Spleen (tissue), 11 donors: Measurements from ENCODE around the gene BROX. TPM values are rescaled to one million over a fixed set of nuclear protein-coding genes. Genes with fewer than 3 reads are reported as not detected.

ENCODE experiments used
- DNase-seq: peaks from one replicate; pipeline ENCODE4 v3.0.0-alpha.2; 2020
- H3K27ac ChIP-seq, 8 donors: fragments of 200-600 bp; sonication (generic) in 7 of 8; 1 replicate in 4 of 8; 2 replicates in 4 of 8; pipeline versions ENCODE4 v1.5.0 to v1.8.0; 2016 to 2021; ENCODE audit warnings: inconsistent platforms in 4 of 8, mild to moderate bottlenecking in 4 of 8, moderate library complexity in 1 of 8
- H3K27me3 ChIP-seq, 7 donors: fragments of 200-600 bp; sonication (generic) in 6 of 7; replicated peaks in 1 of 7; 1 replicate in 4 of 7; 2 replicates in 3 of 7; pipeline versions ENCODE4 v1.5.0 to v1.8.0; 2016 to 2021; ENCODE audit warnings: inconsistent platforms in 3 of 7, mild to moderate bottlenecking in 1 of 7
- H3K36me3 ChIP-seq, 6 donors: fragments of 200-600 bp; sonication (generic) in 5 of 6; 1 replicate in 4 of 6; 2 replicates in 2 of 6; pipeline versions ENCODE4 v1.5.0 to v1.8.0; 2016 to 2021; ENCODE audit warnings: inconsistent platforms in 2 of 6
- H3K4me1 ChIP-seq, 6 donors: fragments of 200-600 bp; sonication (generic) in 5 of 6; 1 replicate in 3 of 6; 2 replicates in 3 of 6; pipeline versions ENCODE4 v1.5.0 to v1.8.0; 2016 to 2021; ENCODE audit warnings: inconsistent platforms in 3 of 6
- H3K4me3 ChIP-seq, 8 donors: fragments of 200-600 bp; sonication (generic) in 7 of 8; 1 replicate in 4 of 8; 2 replicates in 4 of 8; pipeline versions ENCODE4 v1.5.0 to v1.8.0; 2016 to 2021; ENCODE audit warnings: inconsistent platforms in 4 of 8, mild to moderate bottlenecking in 4 of 8, moderate library complexity in 2 of 8
- H3K9me3 ChIP-seq, 8 donors: fragments of 200-600 bp; sonication (generic) in 7 of 8; 1 replicate in 4 of 8; 2 replicates in 4 of 8; pipeline versions ENCODE4 v1.5.0 to v1.8.0; 2016 to 2021; ENCODE audit warnings: inconsistent platforms in 4 of 8
- POLR2A ChIP-seq, 3 donors: fragments of 450-650 bp; IDR thresholded peaks; one replicate each; pipeline ENCODE4 v1.5.1; 2017; ENCODE audit warnings: antibody characterized with exemption in 3 of 3, mild to moderate bottlenecking in 1 of 3
- POLR2AphosphoS5 ChIP-seq, 3 donors: sonication (generic); formaldehyde crosslinking; IDR thresholded peaks; one replicate each; pipeline ENCODE4 v1.5.1; 2017; ENCODE audit warnings: antibody characterized with exemption in 3 of 3
- WGBS, 5 donors: extraction: QIAGEN DNeasy Blood & Tissue Kit in 3 of 5; methylation state at CpG; one replicate each; pipeline versions ENCODE4 v1.1.5 to v1.1.7; 2013 to 2018; 5-methylcytosine and 5-hydroxymethylcytosine counted together
- intact Hi-C: fragments of 100-400 bp; cut with DNase I; formaldehyde crosslinking; loops from one replicate; pipeline ENCODE4 v1.15.0; 2023; ENCODE audit warnings: low total_unique reads
- polyA plus RNA-seq, 3 donors: library from polyadenylated mRNA; stranded (reverse); fragments of 200-250 nt; gene quantifications; one replicate each; pipeline ENCODE4 v1.2.1, GENCODE V29; 2013
- total RNA-seq, 7 donors: library from RNA; depleted of rRNA in 3 of 7; stranded (reverse); fragments of >200 nt in 3 of 7; fragmentation: NEBNext Ultra II Directional in 4 of 7; extraction: Animal tissue kit (Norgen Biotek cat#: 25700) in 4 of 7; gene quantifications; one replicate each; pipeline versions ENCODE4 v1.1.0 to v1.2.1, GENCODE V29; 2016 to 2021
- TF ChIP-seq, protein P1 (sequence below), 11 experiments: fragments of 200-600 bp in 7 of 11; fragments of 450-650 bp in 4 of 11; sonication (generic) in 4 of 11; IDR thresholded peaks in 8 of 11; conservative IDR thresholded peaks in 3 of 11; 1 replicate in 7 of 11; 2 replicates in 4 of 11; pipeline versions ENCODE4 v1.4.0 to v1.8.0; 2016 to 2021; ENCODE audit warnings: antibody characterized with exemption in 11 of 11, inconsistent platforms in 4 of 11, mild to moderate bottlenecking in 1 of 11
- donor health status: healthy with polysubstance abuse.
- donor health status: DM: no; HTN: no; CAD: no; lungs with moderate emphysema.
- donor health status: DM: no; HTN: no; CAD: no.
- donor health status: Bipolar disorder and iron deficiency.
- donor health status: healthy.
- donor health status: DM: no; HTN: no; CAD: no.
- donor health status: DM: yes; HTN: yes; CAD: no.

The BROX gene
- total and polyA plus RNA-seq, 10 donors = 18.5 to 76.6 (median 47.6) TPM

DNA sequence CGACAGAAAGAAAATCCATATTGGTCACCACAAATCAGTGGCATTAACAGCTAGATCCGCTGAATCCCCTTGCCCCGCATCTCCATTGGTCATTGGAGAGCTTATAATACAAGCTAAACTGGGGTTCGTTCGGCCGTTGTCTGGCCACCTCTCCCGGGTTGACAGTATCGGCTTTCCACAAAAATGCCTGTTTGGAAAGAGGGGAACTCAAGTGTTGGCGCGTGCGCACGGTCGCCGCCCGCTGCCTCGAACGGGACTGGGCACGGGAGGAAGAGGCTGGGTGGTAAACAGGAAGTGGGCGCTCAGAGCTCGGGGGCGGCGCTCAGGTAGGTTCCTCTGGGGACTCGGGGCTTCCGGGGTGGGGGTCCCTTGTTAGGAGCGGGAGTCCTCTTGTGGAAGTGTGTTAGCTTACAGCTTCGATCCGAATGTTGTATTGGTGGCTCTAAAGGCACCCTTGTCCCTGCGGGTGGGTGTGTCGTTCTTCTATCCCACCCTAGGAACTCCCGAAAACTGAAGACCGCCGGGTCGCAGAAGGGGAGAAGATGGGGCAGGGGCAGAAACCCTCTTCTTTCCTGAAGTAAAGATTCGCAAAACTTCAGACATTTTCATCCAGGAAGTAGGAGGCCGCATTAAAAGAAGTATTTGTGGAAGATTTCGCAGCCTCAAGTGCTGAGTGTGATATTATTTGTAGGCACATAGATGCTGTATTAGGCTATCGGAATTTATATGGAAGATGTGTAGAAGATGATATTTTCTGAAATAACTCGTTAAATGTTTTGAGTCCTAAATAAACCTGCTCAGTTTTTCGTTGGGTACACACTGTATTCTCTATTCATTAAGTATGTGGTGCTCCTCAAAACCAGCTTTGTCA, 962 bp downstream of the BROX start:
- TF ChIP-seq POLR2AphosphoS5 (IDR thresholded peaks at IDR 0.05) (peak; percentile 97), POLR2A (IDR thresholded peaks at IDR 0.05) (peak in 1 of 3 donors; percentile 25)
- TF ChIP-seq, protein P1, sequence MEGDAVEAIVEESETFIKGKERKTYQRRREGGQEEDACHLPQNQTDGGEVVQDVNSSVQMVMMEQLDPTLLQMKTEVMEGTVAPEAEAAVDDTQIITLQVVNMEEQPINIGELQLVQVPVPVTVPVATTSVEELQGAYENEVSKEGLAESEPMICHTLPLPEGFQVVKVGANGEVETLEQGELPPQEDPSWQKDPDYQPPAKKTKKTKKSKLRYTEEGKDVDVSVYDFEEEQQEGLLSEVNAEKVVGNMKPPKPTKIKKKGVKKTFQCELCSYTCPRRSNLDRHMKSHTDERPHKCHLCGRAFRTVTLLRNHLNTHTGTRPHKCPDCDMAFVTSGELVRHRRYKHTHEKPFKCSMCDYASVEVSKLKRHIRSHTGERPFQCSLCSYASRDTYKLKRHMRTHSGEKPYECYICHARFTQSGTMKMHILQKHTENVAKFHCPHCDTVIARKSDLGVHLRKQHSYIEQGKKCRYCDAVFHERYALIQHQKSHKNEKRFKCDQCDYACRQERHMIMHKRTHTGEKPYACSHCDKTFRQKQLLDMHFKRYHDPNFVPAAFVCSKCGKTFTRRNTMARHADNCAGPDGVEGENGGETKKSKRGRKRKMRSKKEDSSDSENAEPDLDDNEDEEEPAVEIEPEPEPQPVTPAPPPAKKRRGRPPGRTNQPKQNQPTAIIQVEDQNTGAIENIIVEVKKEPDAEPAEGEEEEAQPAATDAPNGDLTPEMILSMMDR (IDR thresholded peaks at IDR 0.05 in 8 of 11, conservative IDR thresholded peaks at IDR 0.05 in 3 of 11) = no peak
- DNase-seq = peak; percentile 99
- Histone ChIP-seq H3K4me3 (peak overlapping the region; percentile 85 to 98 (median 94)), H3K36me3 (peaks cover 0 to 53% (median 26%) of the 10 kb centered on the region in 6 donors), H3K27ac (peak overlapping the region; percentile 92 to 99 (median 98)), H3K27me3 (no peaks in the 10 kb centered on the region), H3K9me3 (no peaks in the 10 kb centered on the region), H3K4me1 (peaks cover 23 to 80% (median 54%) of the 10 kb centered on the region in 6 donors)
- WGBS, 5 donors = 0 to 1% (median 0%) methylated on average over 32 to 39 of the region's 39 CpGs
- intact Hi-C loops = no loop called here

DNA sequence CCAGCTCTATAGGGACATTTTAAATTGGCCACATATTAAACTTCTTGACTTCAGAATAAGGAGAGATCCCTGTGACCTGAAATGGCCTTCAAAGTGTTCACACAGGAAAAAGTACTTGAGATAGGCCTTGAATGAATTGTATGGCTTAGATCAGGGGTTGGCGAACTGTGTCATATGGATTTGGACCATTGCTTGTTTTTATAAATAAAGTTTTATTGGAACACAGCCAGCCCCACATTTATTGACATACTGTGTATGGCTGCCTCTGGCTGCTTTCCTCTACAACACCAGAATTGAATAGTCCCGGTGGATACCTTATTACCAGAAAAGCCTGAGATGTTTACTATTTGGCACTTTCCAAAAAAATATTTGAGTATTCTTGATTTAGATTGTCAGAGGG, 4.0 kb downstream of the BROX start:
- DNase-seq = no peak
- 83 to 96% (median 88%) methylated on average over 2 of the region's 2 CpGs for WGBS, 5 donors
- peaks cover 2 to 70% (median 53%) of the 10 kb centered on the region in 6 donors for H3K36me3 ChIP-seq
- H3K9me3 ChIP-seq = no peaks in the 10 kb centered on the region
- H3K4me3 ChIP-seq = no peak overlapping the region
- intact Hi-C loops = no loop called here
- H3K4me1 ChIP-seq = peaks cover 10 to 74% (median 33%) of the 10 kb centered on the region in 6 donors
- H3K27ac ChIP-seq = peak overlapping the region in 1 of 8 donors; percentile 20
- no peak for TF ChIP-seq POLR2AphosphoS5 (IDR thresholded peaks at IDR 0.05)
- H3K27me3 ChIP-seq = no peaks in the 10 kb centered on the region

DNA sequence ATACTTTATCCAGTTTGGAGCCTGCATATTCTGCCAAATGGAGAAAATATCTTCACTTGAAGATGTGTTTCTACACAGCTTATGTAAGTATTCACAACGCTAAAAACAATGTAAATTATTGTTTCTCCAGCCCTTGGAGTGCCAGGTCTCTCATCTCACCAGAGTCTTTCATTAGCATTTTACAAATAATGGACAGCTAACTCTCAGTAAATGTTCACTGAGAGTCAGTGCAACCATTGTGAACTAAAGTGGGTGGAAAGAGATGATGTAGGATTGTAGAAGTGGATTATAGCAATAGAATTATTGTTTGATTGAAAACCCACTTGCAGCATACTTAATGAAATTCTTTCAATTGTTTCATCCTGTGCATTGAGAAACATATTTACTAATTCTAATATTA, 16.4 kb downstream of the BROX start:
- no peak for DNase-seq
- TF ChIP-seq POLR2A (IDR thresholded peaks at IDR 0.05) (no peak), POLR2AphosphoS5 (IDR thresholded peaks at IDR 0.05) (no peak)
- TF ChIP-seq, protein P1 (IDR thresholded peaks at IDR 0.05 in 8 of 11, conservative IDR thresholded peaks at IDR 0.05 in 3 of 11) = no peak
- intact Hi-C loops = loop anchor here (10.0 kb wide), 1 partner anchor 64 kb away; no protein-coding TSS in a partner anchor
- Histone ChIP-seq H3K27me3 (no peaks in the 10 kb centered on the region), H3K27ac (peak overlapping the region in 1 of 8 donors; percentile 89), H3K4me3 (no peak overlapping the region), H3K36me3 (peaks cover 2 to 100% (median 97%) of the 10 kb centered on the region in 6 donors), H3K9me3 (no peaks in the 10 kb centered on the region), H3K4me1 (peaks cover 0 to 45% (median 19%) of the 10 kb centered on the region in 6 donors)
- 92 to 100% (median 98%) methylated on average over 1 of the region's 1 CpG for WGBS, 5 donors

DNA sequence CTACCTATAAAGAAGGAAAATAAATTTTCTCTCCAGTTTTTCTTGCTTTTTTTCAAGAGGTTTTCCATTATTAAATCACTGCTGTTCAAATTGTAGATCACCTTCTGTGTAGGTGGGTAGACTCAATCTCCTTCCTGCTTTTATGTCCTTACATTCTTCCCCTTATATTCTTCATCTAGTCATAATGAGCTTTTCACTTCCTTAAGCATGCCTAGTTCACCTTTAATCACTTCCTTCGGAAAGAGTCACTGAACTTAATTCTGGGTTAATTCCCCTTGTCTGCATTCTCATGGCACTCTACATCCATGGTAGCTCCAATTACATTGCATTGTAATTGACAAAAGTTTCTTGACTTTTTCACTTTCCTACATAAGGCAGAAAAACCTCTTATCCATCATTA, 18.5 kb downstream of the BROX start:
- H3K4me1 ChIP-seq = peaks cover 0 to 66% (median 21%) of the 10 kb centered on the region in 6 donors
- H3K36me3 ChIP-seq = peaks cover 2 to 100% (median 93%) of the 10 kb centered on the region in 6 donors
- TF ChIP-seq POLR2A (IDR thresholded peaks at IDR 0.05) = no peak
- TF ChIP-seq, protein P1 (IDR thresholded peaks at IDR 0.05 in 8 of 11, conservative IDR thresholded peaks at IDR 0.05 in 3 of 11) = no peak
- no peak for TF ChIP-seq POLR2AphosphoS5 (IDR thresholded peaks at IDR 0.05)
- H3K9me3 ChIP-seq = no peaks in the 10 kb centered on the region
- DNase-seq = no peak
- intact Hi-C loops = no loop called here
- 56 to 81% (median 68%) methylated on average over 1 of the region's 1 CpG for WGBS, 5 donors
- H3K27me3 ChIP-seq = no peaks in the 10 kb centered on the region
- H3K27ac ChIP-seq = peak overlapping the region in 5 of 8 donors; percentile 49 to 89 (median 81)
- no peak overlapping the region for H3K4me3 ChIP-seq
